ENCODE measurements around the gene PSORS1C1.

The PSORS1C1 gene

GRCh38 chr6:31135710-31136109, 21.1 kb downstream of the PSORS1C1 start:
- Histone ChIP-seq H3K36me3 (replicated peaks; ENCODE audit: low read depth, low read length) (no peaks in the 10 kb centered on the region), H3K9me3 (ENCODE audit: insufficient read depth, low read length) (no peaks in the 10 kb centered on the region), H3K79me2 (ENCODE audit: low read length) (no peaks in the 10 kb centered on the region), H3K4me3 (ENCODE audit: low read length) (no peak overlapping the region), H2AFZ (ENCODE audit: low read depth, low read length) (no peak overlapping the region), H3K9ac (ENCODE audit: low read length) (no peak overlapping the region), H3K27me3 (ENCODE audit: low read depth, low read length) (no peaks in the 10 kb centered on the region), H3K4me2 (ENCODE audit: low read length) (no peak overlapping the region), H3K4me1 (ENCODE audit: low read length) (peaks cover 6% of the 10 kb centered on the region), H3K27ac (ENCODE audit: low read length) (no peak overlapping the region), H4K20me1 (ENCODE audit: insufficient read depth, low read length) (no peaks in the 10 kb centered on the region)
- TF ChIP-seq CTCF (IDR thresholded peaks at IDR 0.05; ENCODE audit: low read depth, low read length) (no peak), EZH2phosphoT487 (IDR thresholded peaks at IDR 0.05; ENCODE audit: low read depth) (no peak)

GRCh38 chr6:31138982-31139381, 24.4 kb downstream of the PSORS1C1 start, which contains the start of gene PSORS1C2:
Gene PSORS1C2 (minus strand): TSS chr6:31139066. CDS start chr6:31139026, 40 bp downstream.
- Histone ChIP-seq H3K4me2 (ENCODE audit: low read length) (peak within 1 kb of the TSS; percentile 98), H3K27me3 (ENCODE audit: low read depth, low read length) (no peaks in the 10 kb centered on the region), H3K4me1 (ENCODE audit: low read length) (peaks cover 6% of the 10 kb centered on the region), H3K79me2 (ENCODE audit: low read length) (no peaks in the 10 kb centered on the region), H3K9ac (ENCODE audit: low read length) (peak within 1 kb of the TSS; percentile 78), H3K9me3 (ENCODE audit: insufficient read depth, low read length) (no peaks in the 10 kb centered on the region), H3K4me3 (ENCODE audit: low read length) (peak within 1 kb of the TSS; percentile 75), H4K20me1 (ENCODE audit: insufficient read depth, low read length) (no peaks in the 10 kb centered on the region), H2AFZ (ENCODE audit: low read depth, low read length) (peak within 1 kb of the TSS; percentile 76; the same call in 1 of the 2 replicates), H3K27ac (ENCODE audit: low read length) (no peak within 1 kb of the TSS), H3K36me3 (replicated peaks; ENCODE audit: low read depth, low read length) (no peaks in the 10 kb centered on the region)
- TF ChIP-seq CTCF (IDR thresholded peaks at IDR 0.05; ENCODE audit: low read depth, low read length) (no peak), EZH2phosphoT487 (IDR thresholded peaks at IDR 0.05; ENCODE audit: low read depth) (no peak)

- Histone ChIP-seq H3K27me3 (ENCODE audit: low read depth, low read length) (no peaks in the 10 kb centered on the region), H3K4me2 (ENCODE audit: low read length) (no peak overlapping the region), H3K79me2 (ENCODE audit: low read length) (no peaks in the 10 kb centered on the region), H3K27ac (ENCODE audit: low read length) (no peak overlapping the region), H3K9me3 (ENCODE audit: insufficient read depth, low read length) (no peaks in the 10 kb centered on the region), H2AFZ (ENCODE audit: low read depth, low read length) (no peak overlapping the region), H3K9ac (ENCODE audit: low read length) (no peak overlapping the region), H3K36me3 (replicated peaks; ENCODE audit: low read depth, low read length) (no peaks in the 10 kb centered on the region), H3K4me3 (ENCODE audit: low read length) (no peak overlapping the region), H4K20me1 (ENCODE audit: insufficient read depth, low read length) (no peaks in the 10 kb centered on the region), H3K4me1 (ENCODE audit: low read length) (peaks cover 6% of the 10 kb centered on the region)
- TF ChIP-seq CTCF (IDR thresholded peaks at IDR 0.05; ENCODE audit: low read depth, low read length) (no peak), EZH2phosphoT487 (IDR thresholded peaks at IDR 0.05; ENCODE audit: low read depth) (no peak)
Measured at GRCh38 chr6:31139599-31139998, 25.0 kb downstream of the PSORS1C1 start.

- no peaks in the 10 kb centered on the region for H3K27me3 ChIP-seq (ENCODE audit: low read depth, low read length)
- H3K27ac ChIP-seq (ENCODE audit: low read length) = no peak overlapping the region
- H3K4me2 ChIP-seq (ENCODE audit: low read length) = no peak overlapping the region
- no peaks in the 10 kb centered on the region for H3K36me3 ChIP-seq (replicated peaks; ENCODE audit: low read depth, low read length)
- no peaks in the 10 kb centered on the region for H3K9me3 ChIP-seq (ENCODE audit: insufficient read depth, low read length)
- no peak overlapping the region for H3K4me3 ChIP-seq (ENCODE audit: low read length)
- H2AFZ ChIP-seq (ENCODE audit: low read depth, low read length) = no peak overlapping the region
- peaks cover 6% of the 10 kb centered on the region for H3K4me1 ChIP-seq (ENCODE audit: low read length)
- H3K79me2 ChIP-seq (ENCODE audit: low read length) = no peaks in the 10 kb centered on the region
- no peak overlapping the region for H3K9ac ChIP-seq (ENCODE audit: low read length)
- no peak for TF ChIP-seq EZH2phosphoT487 (IDR thresholded peaks at IDR 0.05; ENCODE audit: low read depth)
- no peak for TF ChIP-seq CTCF (IDR thresholded peaks at IDR 0.05; ENCODE audit: low read depth, low read length)
- H4K20me1 ChIP-seq (ENCODE audit: insufficient read depth, low read length) = no peaks in the 10 kb centered on the region
Measured at GRCh38 chr6:31140643-31141042, 26.0 kb downstream of the PSORS1C1 start.

Measured in OCI-LY3 (cell line).